Thoracic aorta (tissue), 2 donors: ENCODE results near the gene STK38L. TPM values are rescaled to one million over a fixed set of nuclear protein-coding genes. Genes with fewer than 3 reads are reported as not detected.

ENCODE experiments used
- ATAC-seq: fragments of 150-250 bp; one replicate; pipeline ENCODE4 v1.8.0; 2017; ENCODE audit warnings: low read depth; ENCODE audit not compliant: insufficient number of reproducible peaks, low FRiP score
- DNase-seq: peaks from one replicate; pipeline ENCODE4 v3.0.0-alpha.2; 2020; ENCODE audit warnings: low spot score
- H3K27ac ChIP-seq, 2 donors: fragments of 200-600 bp; sonication (generic); 1 replicate in 1 of 2; 2 replicates in 1 of 2; pipeline ENCODE4 v1.5.1; 2016; ENCODE audit warnings: mild to moderate bottlenecking in 2 of 2, moderate library complexity in 2 of 2
- H3K27me3 ChIP-seq: fragments of 200-600 bp; sonication (generic); replicated peaks from 2 replicates; pipeline ENCODE4 v1.6.0; 2016; ENCODE audit warnings: mild to moderate bottlenecking; ENCODE audit not compliant: insufficient read depth
- H3K36me3 ChIP-seq: fragments of 200-600 bp; sonication (generic); one replicate; pipeline ENCODE4 v1.5.1; 2016
- H3K4me1 ChIP-seq, 2 donors: fragments of 200-600 bp; sonication (generic); 1 replicate in 1 of 2; 2 replicates in 1 of 2; pipeline versions ENCODE4 v1.5.1 to v1.6.0; 2016; ENCODE audit warnings: low read depth in 2 of 2, mild to moderate bottlenecking in 1 of 2; ENCODE audit not compliant: control insufficient read depth in 1 of 2
- H3K4me3 ChIP-seq: fragments of 200-600 bp; sonication (generic); 2 replicates; pipeline ENCODE4 v1.5.1; 2016; ENCODE audit warnings: mild to moderate bottlenecking
- H3K9me3 ChIP-seq: fragments of 200-600 bp; sonication (generic); 2 replicates; pipeline ENCODE4 v1.5.1; 2016
- CTCF ChIP-seq: fragments of 200-600 bp; sonication (generic); IDR thresholded peaks from one replicate; pipeline ENCODE4 v1.5.1; 2019; ENCODE audit warnings: antibody characterized with exemption
- total RNA-seq, 2 donors: library from RNA; depleted of rRNA; stranded (reverse); fragments of >200 nt; gene quantifications; one replicate each; pipeline versions ENCODE4 v1.1.0 to v1.2.3, GENCODE V29; 2016

The STK38L gene
- total RNA-seq, 2 donors from 2014 or later: 216 to 227 TPM

- TF ChIP-seq CTCF: no peak
- Histone ChIP-seq H3K9me3 (no peaks in the 10 kb centered on the region), H3K27me3 (no peaks in the 10 kb centered on the region), H3K4me3 (no peak overlapping the region), H3K36me3 (peaks cover 50% of the 10 kb centered on the region), H3K27ac (no peak overlapping the region), H3K4me1 (peaks cover 4 to 23% of the 10 kb centered on the region in 2 donors)
- ATAC-seq: no peak
- no peak for DNase-seq
These were observed 65.9 kb downstream of the STK38L start for GRCh38 chr12:27309995-27310315.

DNA sequence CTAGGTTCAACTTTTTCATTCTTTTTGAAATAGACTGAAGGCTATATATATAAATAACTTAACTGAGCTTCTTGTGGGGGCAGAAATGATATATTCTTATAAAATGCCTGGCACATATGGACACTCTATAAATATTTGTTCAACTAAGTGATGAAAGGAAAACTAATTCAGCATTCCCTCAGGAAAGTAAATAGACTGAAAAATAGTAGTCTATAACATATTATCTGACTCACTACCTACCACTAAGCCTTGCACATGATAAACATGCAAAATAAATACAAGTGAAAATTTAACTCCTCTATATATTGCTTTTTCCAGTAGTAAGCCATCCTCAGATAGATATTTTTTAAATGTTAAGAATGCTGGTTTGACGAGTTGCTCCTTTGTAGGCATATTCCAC, 72.9 kb downstream of the STK38L start:
- Histone ChIP-seq H3K9me3 (no peaks in the 10 kb centered on the region), H3K27ac (no peak overlapping the region), H3K4me3 (no peak overlapping the region), H3K36me3 (peaks cover 56% of the 10 kb centered on the region), H3K27me3 (no peaks in the 10 kb centered on the region), H3K4me1 (no peaks in the 10 kb centered on the region)
- no peak for ATAC-seq
- TF ChIP-seq CTCF: no peak
- DNase-seq: no peak

DNA sequence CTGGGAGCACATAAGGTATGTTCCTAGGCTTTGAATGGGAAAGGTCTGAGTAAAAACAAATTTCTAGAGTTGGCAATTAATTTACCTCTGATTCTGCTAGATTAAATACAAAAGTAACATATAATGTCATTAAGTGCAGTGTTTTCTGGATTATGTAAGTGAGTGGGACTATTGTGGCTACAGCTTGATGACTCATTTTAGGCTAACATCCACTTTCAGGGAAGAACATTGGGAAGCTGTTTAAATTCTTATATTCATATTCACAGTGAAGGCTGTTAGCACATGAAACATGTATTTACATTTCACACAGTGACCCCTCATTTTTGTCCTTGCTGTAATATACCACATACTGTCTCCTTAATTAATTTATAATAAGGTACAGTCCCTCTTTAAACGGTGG, 75.3 kb downstream of the STK38L start:
- Histone ChIP-seq H3K9me3 (no peaks in the 10 kb centered on the region), H3K4me3 (no peak overlapping the region), H3K4me1 (peaks cover 6 to 12% of the 10 kb centered on the region in 2 donors), H3K36me3 (peaks cover 55% of the 10 kb centered on the region), H3K27me3 (no peaks in the 10 kb centered on the region), H3K27ac (no peak overlapping the region)
- DNase-seq (no peak), ATAC-seq (no peak)
- no peak for TF ChIP-seq CTCF

DNA sequence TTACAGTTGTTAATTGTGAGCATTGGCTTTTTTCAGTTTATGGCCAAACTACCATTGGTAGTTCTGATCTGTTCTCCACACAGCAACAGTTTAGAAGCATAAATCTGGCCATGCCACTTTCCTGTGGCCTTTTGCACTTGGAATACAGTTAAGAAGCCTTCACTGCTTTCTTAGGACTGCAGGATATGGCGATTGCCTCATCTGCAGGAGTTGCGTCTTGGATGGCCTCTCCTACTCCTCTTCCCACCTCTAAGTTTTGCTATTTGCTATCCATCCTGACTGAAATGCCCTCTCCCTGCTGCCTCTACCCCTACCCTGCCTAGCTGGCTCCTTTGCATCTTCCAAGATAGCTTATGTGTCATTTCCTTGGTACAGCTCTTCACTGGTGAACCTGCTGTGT, 75.8 kb downstream of the STK38L start:
- DNase-seq (no peak), ATAC-seq (no peak)
- H3K27me3 ChIP-seq: no peaks in the 10 kb centered on the region
- H3K9me3 ChIP-seq: no peaks in the 10 kb centered on the region
- no peak overlapping the region for H3K4me3 ChIP-seq
- H3K27ac ChIP-seq: no peak overlapping the region
- TF ChIP-seq CTCF: no peak
- H3K4me1 ChIP-seq: peaks cover 6 to 15% of the 10 kb centered on the region in 2 donors
- H3K36me3 ChIP-seq: peaks cover 50% of the 10 kb centered on the region

DNA sequence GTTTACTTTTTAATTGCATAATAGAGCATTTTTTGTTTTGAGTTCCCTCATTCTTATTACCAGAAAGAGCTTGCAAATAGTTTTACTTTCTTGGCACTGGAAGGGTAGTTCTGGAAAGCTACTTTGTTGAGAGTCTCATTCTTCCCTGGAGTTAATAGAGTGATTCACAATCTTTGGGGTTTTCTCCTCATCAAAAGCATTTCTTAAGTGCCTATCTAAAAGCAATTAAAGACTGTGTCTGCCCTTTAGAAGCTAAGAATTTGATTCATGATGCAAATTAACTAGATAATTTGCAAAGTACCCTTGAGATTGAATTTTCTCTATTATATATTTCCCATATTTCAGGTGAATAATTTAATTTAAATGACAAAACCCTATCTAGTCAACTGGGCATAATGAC, 80.4 kb downstream of the STK38L start:
- H3K4me1 ChIP-seq: peaks cover 6 to 15% of the 10 kb centered on the region in 2 donors
- ATAC-seq (no peak), DNase-seq (no peak)
- H3K27ac ChIP-seq: no peak overlapping the region
- TF ChIP-seq CTCF: no peak
- H3K9me3 ChIP-seq: no peaks in the 10 kb centered on the region
- no peak overlapping the region for H3K4me3 ChIP-seq
- no peaks in the 10 kb centered on the region for H3K27me3 ChIP-seq
- H3K36me3 ChIP-seq: peaks cover 43% of the 10 kb centered on the region
